AG04450 (cell line): ENCODE results near the gene NINJ1. TPM values are rescaled to one million over a fixed set of nuclear protein-coding genes. Genes with fewer than 3 reads are reported as not detected.
A peak's percentile ranks its signal among the peaks of the same experiment; 100 is the strongest.

Source experiments
- CTCF ChIA-PET: fragments of 300-600, 350-600 bp; formaldehyde crosslinking; extraction: SDS; loops from one replicate; lab custom pipeline; 2022; ENCODE audit warnings: antibody characterized with exemption, inconsistent platforms; lab: Charles Lee
- POLR2A ChIA-PET: fragments of 350-600 bp; formaldehyde crosslinking; extraction: SDS; loops from one replicate; lab custom pipeline; 2021; ENCODE audit warnings: antibody characterized with exemption, inconsistent platforms; lab: Yijun Ruan, JAX
- DNase-seq: peaks from one replicate; pipeline ENCODE4 v3.0.0-alpha.2; 2011; ENCODE audit warnings: low read depth, low spot score
- H3K27ac ChIP-seq: one replicate; pipeline ENCODE4 v1.5.1; 2012; ENCODE audit warnings: low read depth, low read length, control low read depth
- H3K27me3 ChIP-seq: one replicate; pipeline ENCODE4 v1.6.0; 2012; ENCODE audit warnings: low read length; ENCODE audit not compliant: control insufficient read depth, insufficient read depth
- H3K4me3 ChIP-seq: 2 replicates; pipeline ENCODE4 v1.5.1; 2011; ENCODE audit warnings: mild to moderate bottlenecking, low read depth, low read length, control low read depth
- H3K9me3 ChIP-seq: 2 replicates; pipeline ENCODE4 v1.5.1; 2012; ENCODE audit warnings: low read length; ENCODE audit not compliant: control insufficient read depth, insufficient read depth
- CTCF ChIP-seq: IDR thresholded peaks from 2 replicates; pipeline ENCODE4 v1.5.1; 2011; ENCODE audit warnings: low read depth, low read length, control low read depth, inconsistent platforms
- polyA plus RNA-seq: library from polyadenylated mRNA; depleted of rRNA; stranded (reverse); fragments of >200 nt; gene quantifications from 2 replicates; pipeline ENCODE4 v1.2.3, GENCODE V29; 2011

Gene NINJ1
- polyA plus RNA-seq, 1 experiment = 26.8 TPM

- POLR2A ChIA-PET = no interaction called here
- H3K4me3 ChIP-seq = peak overlapping the region; percentile 83
- CTCF ChIA-PET = interaction anchor here (2.8 kb wide), 1 partner anchor 13 kb away, joined by 21 read pairs; no protein-coding TSS in a partner anchor
- H3K27me3 ChIP-seq = no peaks in the 10 kb centered on the region
- peaks cover 13% of the 10 kb centered on the region for H3K9me3 ChIP-seq
- no peak overlapping the region for H3K27ac ChIP-seq
- no peak for TF ChIP-seq CTCF
- DNase-seq = no peak
Observed at GRCh38 chr9:93096811-93097382, 37.2 kb downstream of the NINJ1 start.

GRCh38 chr9:93096131-93096802 is 37.8 kb downstream of the NINJ1 start, which contains the start of gene CARD19:
Gene CARD19, plus strand, starts transcription at chr9:93096217. Its CDS starts 129 bp downstream, at chr9:93096346.
- ChIA-PET CTCF (no interaction called here), POLR2A (interaction anchor here (0.6 to 1.3 kb wide), 3 partner anchors 20 to 37 kb away, joined by 3 to 4 read pairs (median 3); partner anchors contain the start of gene NINJ1)
- no peak for DNase-seq
- no peaks in the 10 kb centered on the region for H3K27me3 ChIP-seq
- H3K4me3 ChIP-seq = peak within 1 kb of the TSS; percentile 83
- TF ChIP-seq CTCF = no peak
- peaks cover 18% of the 10 kb centered on the region for H3K9me3 ChIP-seq
- H3K27ac ChIP-seq = peak within 1 kb of the TSS; percentile 77

- CTCF ChIA-PET = interaction anchor here (0.6 kb wide), 1 partner anchor 86 kb away, joined by 3 read pairs; no protein-coding TSS in a partner anchor
Observed at GRCh38 chr9:93095205-93096130, 38.6 kb downstream of the NINJ1 start.

GRCh38 chr9:93094658-93095204 is 39.3 kb downstream of the NINJ1 start:
- no peak overlapping the region; the same call in 1 of the 2 replicates for H3K4me3 ChIP-seq
- H3K27me3 ChIP-seq = no peaks in the 10 kb centered on the region
- ChIA-PET POLR2A (interaction anchor here (1.3 kb wide), 1 partner anchor 39 kb away, joined by 4 read pairs; the partner anchor contains the start of gene NINJ1), CTCF (no interaction called here)
- peak overlapping the region; percentile 77 for H3K27ac ChIP-seq
- no peak for TF ChIP-seq CTCF
- H3K9me3 ChIP-seq = peaks cover 33% of the 10 kb centered on the region
- no peak for DNase-seq

More at GRCh38 chr9:93095205-93096130, 38.6 kb downstream of the NINJ1 start:
- H3K27me3 ChIP-seq = no peaks in the 10 kb centered on the region
- POLR2A ChIA-PET = interaction anchor here (0.6 to 1.3 kb wide), 3 partner anchors 20 to 38 kb away, joined by 3 to 4 read pairs (median 4); partner anchors contain the start of gene NINJ1
- H3K27ac ChIP-seq = peak overlapping the region; percentile 77
- peaks cover 26% of the 10 kb centered on the region for H3K9me3 ChIP-seq
- H3K4me3 ChIP-seq = peak overlapping the region; percentile 48
- DNase-seq = peak; percentile 98
- TF ChIP-seq CTCF = no peak
